K562 (cell line): ENCODE data around the gene RIMOC1. TPM values are rescaled to one million over a fixed set of nuclear protein-coding genes. Genes with fewer than 3 reads are reported as not detected.

ENCODE experiments used
- ATF1 ChIP-seq, 2 experiments: fragments of 450-650 bp in 1 of 2; IDR thresholded peaks; 2 replicates each; pipeline ENCODE4 v1.6.1; 2016; ENCODE audit warnings: missing compliant biosample characterization in 1 of 2, missing genetic modification characterization in 1 of 2
- CREM ChIP-seq: IDR thresholded peaks from 2 replicates; pipeline ENCODE4 v1.6.1; 2014; ENCODE audit warnings: antibody characterized with exemption, low read depth
- EP300 ChIP-seq: IDR thresholded peaks from 2 replicates; pipeline ENCODE4 v1.6.1; 2012; ENCODE audit warnings: low read length, improper control_type of control experiment
- HDAC1 ChIP-seq, 2 experiments: fragments of 450-650 bp; IDR thresholded peaks; 2 replicates each; pipeline ENCODE4 v1.6.1; 2016 to 2017; ENCODE audit warnings: inconsistent platforms in 1 of 2, mild to moderate bottlenecking in 1 of 2, moderate library complexity in 1 of 2
- KDM4B ChIP-seq, 2 experiments: fragments of 450-650 bp in 1 of 2; sonication (generic) in 1 of 2; IDR thresholded peaks; 2 replicates each; pipeline ENCODE4 v1.6.1; 2016 to 2017; ENCODE audit warnings: borderline replicate concordance in 2 of 2, antibody characterized with exemption in 1 of 2, low read depth in 1 of 2, mild to moderate bottlenecking in 1 of 2
- L3MBTL2 ChIP-seq: fragments of 450-650 bp; IDR thresholded peaks from 2 replicates; pipeline ENCODE4 v1.6.1; 2016; ENCODE audit warnings: mild to moderate bottlenecking, moderate library complexity
- LEF1 ChIP-seq: fragments of 450-650 bp; IDR thresholded peaks from 2 replicates; pipeline ENCODE4 v1.6.1; 2016; ENCODE audit warnings: mild to moderate bottlenecking
- MBD2 ChIP-seq: sonication (generic); IDR thresholded peaks from 2 replicates; pipeline ENCODE4 v1.6.1; 2016; ENCODE audit warnings: low read depth, borderline replicate concordance
- MXI1 ChIP-seq: IDR thresholded peaks from 2 replicates; pipeline ENCODE4 v1.6.1; 2011; ENCODE audit warnings: low read depth, mild to moderate bottlenecking, improper control_type of control experiment, low read length
- MYNN ChIP-seq, 2 experiments: sonication (generic); formaldehyde crosslinking in 1 of 2; IDR thresholded peaks; 2 replicates each; pipeline versions ENCODE4 v1.5.0 to v1.6.1; 2016 to 2020; ENCODE audit warnings: antibody characterized with exemption in 1 of 2, missing genetic modification reagents in 1 of 2
- NR1H2 ChIP-seq: sonication (generic); formaldehyde crosslinking; IDR thresholded peaks from 2 replicates; pipeline ENCODE4 v1.4.0; 2020; ENCODE audit warnings: mild to moderate bottlenecking, missing genetic modification reagents
- PHF21A ChIP-seq: fragments of 450-650 bp; IDR thresholded peaks from 2 replicates; pipeline ENCODE4 v1.6.1; 2017; ENCODE audit warnings: low read depth, borderline replicate concordance
- POLR2H ChIP-seq: IDR thresholded peaks from 2 replicates; pipeline ENCODE4 v1.6.1; 2016; ENCODE audit warnings: missing genetic modification characterization, low read depth, mild to moderate bottlenecking, control low read depth, missing compliant biosample characterization, moderate library complexity
- RUNX1 ChIP-seq: sonication (generic); IDR thresholded peaks from 2 replicates; pipeline ENCODE4 v1.6.1; 2016; ENCODE audit warnings: antibody characterized with exemption, low read depth
- SAP30 ChIP-seq: fragments of 200-600 bp; sonication (generic); IDR thresholded peaks from 2 replicates; pipeline ENCODE4 v1.6.1; 2012; ENCODE audit warnings: borderline replicate concordance, low read depth, mild to moderate bottlenecking, moderate library complexity, low read length, control low read depth, inconsistent platforms; ENCODE audit not compliant: insufficient read depth, poor library complexity, severe bottlenecking
- XRCC4 ChIP-seq: IDR thresholded peaks from one replicate; pipeline ENCODE4 v1.6.1; 2011; ENCODE audit not compliant: insufficient read depth, insufficient read length; ENCODE audit errors: extremely low read depth
- ZBTB1 ChIP-seq: sonication (generic); formaldehyde crosslinking; IDR thresholded peaks from 2 replicates; pipeline ENCODE4 v1.8.1; 2023; ENCODE audit warnings: missing genetic modification reagents, low read depth, mild to moderate bottlenecking, borderline replicate concordance
- ZKSCAN3 ChIP-seq: fragments of 250-450 bp; sonication (Bioruptor Pico); IDR thresholded peaks from 2 replicates; pipeline ENCODE4 v1.4.0; 2020
- ZNF134 ChIP-seq: fragments of 250-450 bp; sonication (Bioruptor Pico); conservative IDR thresholded peaks from 2 replicates; pipeline ENCODE4 v1.4.0; 2020
- ZNF174 ChIP-seq: fragments of 250-450 bp; sonication (Bioruptor Pico); IDR thresholded peaks from 2 replicates; pipeline ENCODE4 v1.4.0; 2020; ENCODE audit warnings: mild to moderate bottlenecking
- ZNF23 ChIP-seq: fragments of 250-450 bp; sonication (Bioruptor Pico); IDR thresholded peaks from 2 replicates; pipeline ENCODE4 v1.4.0; 2020; ENCODE audit warnings: mild to moderate bottlenecking
- ZSCAN29 ChIP-seq: fragments of 450-650 bp; IDR thresholded peaks from 2 replicates; pipeline ENCODE4 v1.6.1; 2017
- polyA plus RNA-seq, 8 experiments: library from polyadenylated mRNA; depleted of rRNA in 4 of 8; stranded (reverse) in 5 of 8; unstranded in 3 of 8; fragments of >200 nt; fragmentation: Nextera tagmentation in 2 of 8; fragmentation: Illumina TruSeq in 1 of 8; extraction: Ambion mirVana in 2 of 8; extraction: Trizol in 1 of 8; gene quantifications; 2 replicates each; pipeline versions ENCODE4 v1.2.1 to v1.2.3, GENCODE V29; 2011 to 2014; ENCODE audit warnings: inconsistent platforms in 1 of 8, missing spikeins in 1 of 8
- total RNA-seq, 7 experiments: library from RNA; depleted of rRNA in 6 of 7; stranded (reverse); fragments of >200 nt in 6 of 7; fragmentation: Illumina TruSeq in 2 of 7; extraction: Trizol in 2 of 7; gene quantifications; 2 replicates each; pipeline versions ENCODE4 v1.2.1 to v1.2.3, GENCODE V29; 2011 to 2021; ENCODE audit warnings: low replicate concordance in 1 of 7
- TF ChIP-seq, protein P1 (sequence below): IDR thresholded peaks from 3 replicates; pipeline ENCODE4 v1.6.1; 2011; ENCODE audit warnings: borderline replicate concordance, mild to moderate bottlenecking, moderate library complexity; ENCODE audit not compliant: insufficient read length; ENCODE audit errors: extremely low read depth
- TF ChIP-seq, protein P2 (sequence below): fragments of 450-650 bp; IDR thresholded peaks from 2 replicates; pipeline ENCODE4 v1.6.1; 2016; ENCODE audit warnings: antibody characterized with exemption

RIMOC1 gene
- total and polyA plus RNA-seq, 9 of the 15 experiments (the other 6 are each of a cell fraction or from before 2014, with no cell fraction given) = 11.6 to 63.1 (median 30.8) TPM

GRCh38 chr5:41924872-41925554 lies 20.9 kb downstream of the RIMOC1 start, which contains the start of gene FBXO4 (continued):
- TF ChIP-seq MYNN (IDR thresholded peaks at IDR 0.05) (peak; percentile 89), MYNN (CRISPR knock-in tag; IDR thresholded peaks at IDR 0.05) (no peak), ATF1 (CRISPR knock-in tag; IDR thresholded peaks at IDR 0.05) (peak; percentile 77), ATF1 (tag; IDR thresholded peaks at IDR 0.05) (peak; percentile 97), ZNF174 (CRISPR knock-in tag) (no peak), ZKSCAN3 (CRISPR knock-in tag) (no peak), ZSCAN29 (no peak), NR1H2 (CRISPR knock-in tag) (peak; percentile 91; the same call in 1 of the 2 replicates), L3MBTL2 (peak; percentile 93), CREM (peak; percentile 96), ZNF134 (CRISPR knock-in tag) (0 out of 2 replicates have a peak, but pooled peaks have one; percentile 37), XRCC4 (no peak), KDM4B (IDR thresholded peaks at IDR 0.05; ENCODE audit: borderline replicate concordance in 2 of 2, low read depth in 1 of 2) (peak in 1 of 2 experiments; percentile 74; a peak in 1 of 4 replicates), HDAC1 (IDR thresholded peaks at IDR 0.05) (peak in 1 of 2 experiments; percentile 93; a peak in 2 of 4 replicates), SAP30 (peak; percentile 66), PHF21A (no peak), RUNX1 (0 out of 2 replicates have a peak, but pooled peaks have one; percentile 63), ZBTB1 (CRISPR knock-in tag) (peak; percentile 81), POLR2H (tag) (peak; percentile 60), MBD2 (peak; percentile 49; the same call in 1 of the 2 replicates), ZNF23 (CRISPR knock-in tag) (peak; percentile 14; the same call in 1 of the 2 replicates), LEF1 (no peak; the same call in 1 of the 2 replicates), MXI1 (peak; percentile 59; the same call in 1 of the 2 replicates), EP300 (no peak)
- TF ChIP-seq, protein P1, sequence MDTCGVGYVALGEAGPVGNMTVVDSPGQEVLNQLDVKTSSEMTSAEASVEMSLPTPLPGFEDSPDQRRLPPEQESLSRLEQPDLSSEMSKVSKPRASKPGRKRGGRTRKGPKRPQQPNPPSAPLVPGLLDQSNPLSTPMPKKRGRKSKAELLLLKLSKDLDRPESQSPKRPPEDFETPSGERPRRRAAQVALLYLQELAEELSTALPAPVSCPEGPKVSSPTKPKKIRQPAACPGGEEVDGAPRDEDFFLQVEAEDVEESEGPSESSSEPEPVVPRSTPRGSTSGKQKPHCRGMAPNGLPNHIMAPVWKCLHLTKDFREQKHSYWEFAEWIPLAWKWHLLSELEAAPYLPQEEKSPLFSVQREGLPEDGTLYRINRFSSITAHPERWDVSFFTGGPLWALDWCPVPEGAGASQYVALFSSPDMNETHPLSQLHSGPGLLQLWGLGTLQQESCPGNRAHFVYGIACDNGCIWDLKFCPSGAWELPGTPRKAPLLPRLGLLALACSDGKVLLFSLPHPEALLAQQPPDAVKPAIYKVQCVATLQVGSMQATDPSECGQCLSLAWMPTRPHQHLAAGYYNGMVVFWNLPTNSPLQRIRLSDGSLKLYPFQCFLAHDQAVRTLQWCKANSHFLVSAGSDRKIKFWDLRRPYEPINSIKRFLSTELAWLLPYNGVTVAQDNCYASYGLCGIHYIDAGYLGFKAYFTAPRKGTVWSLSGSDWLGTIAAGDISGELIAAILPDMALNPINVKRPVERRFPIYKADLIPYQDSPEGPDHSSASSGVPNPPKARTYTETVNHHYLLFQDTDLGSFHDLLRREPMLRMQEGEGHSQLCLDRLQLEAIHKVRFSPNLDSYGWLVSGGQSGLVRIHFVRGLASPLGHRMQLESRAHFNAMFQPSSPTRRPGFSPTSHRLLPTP = peak; percentile 6
- TF ChIP-seq, protein P2, sequence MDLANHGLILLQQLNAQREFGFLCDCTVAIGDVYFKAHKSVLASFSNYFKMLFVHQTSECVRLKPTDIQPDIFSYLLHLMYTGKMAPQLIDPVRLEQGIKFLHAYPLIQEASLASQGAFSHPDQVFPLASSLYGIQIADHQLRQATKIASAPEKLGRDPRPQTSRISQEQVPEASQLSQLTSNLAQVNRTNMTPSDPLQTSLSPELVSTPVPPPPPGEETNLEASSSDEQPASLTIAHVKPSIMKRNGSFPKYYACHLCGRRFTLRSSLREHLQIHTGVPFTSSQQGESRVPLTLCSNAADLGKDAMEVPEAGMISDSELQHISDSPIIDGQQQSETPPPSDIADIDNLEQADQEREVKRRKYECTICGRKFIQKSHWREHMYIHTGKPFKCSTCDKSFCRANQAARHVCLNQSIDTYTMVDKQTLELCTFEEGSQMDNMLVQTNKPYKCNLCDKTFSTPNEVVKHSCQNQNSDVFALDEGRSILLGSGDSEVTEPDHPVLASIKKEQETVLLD = peak; percentile 92
- TF ChIP-seq, all 486 proteins: peak for 225
